Measurements from ENCODE around the gene KLK14.

The KLK14 gene

DNA sequence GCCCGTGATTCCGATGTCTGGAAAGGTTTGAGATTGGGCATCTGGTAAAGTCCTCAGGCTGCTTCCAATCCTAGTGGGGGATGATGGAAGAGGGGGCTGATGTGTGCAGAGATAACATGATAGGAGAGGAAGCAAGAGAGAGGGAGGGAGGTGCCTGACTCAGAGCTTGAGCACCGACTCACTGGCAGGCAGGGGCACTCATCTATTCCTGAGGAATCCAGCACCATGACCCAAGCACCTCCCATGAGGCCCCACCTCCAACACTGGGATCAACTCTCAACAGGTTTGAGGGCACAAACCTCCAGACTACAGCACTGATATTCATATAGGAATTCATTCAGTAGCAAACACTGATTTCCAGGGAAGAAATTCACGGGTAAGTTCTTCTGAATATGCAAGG is 36.4 kb upstream of the KLK14 start:
- DNase-seq: no peak

DNA sequence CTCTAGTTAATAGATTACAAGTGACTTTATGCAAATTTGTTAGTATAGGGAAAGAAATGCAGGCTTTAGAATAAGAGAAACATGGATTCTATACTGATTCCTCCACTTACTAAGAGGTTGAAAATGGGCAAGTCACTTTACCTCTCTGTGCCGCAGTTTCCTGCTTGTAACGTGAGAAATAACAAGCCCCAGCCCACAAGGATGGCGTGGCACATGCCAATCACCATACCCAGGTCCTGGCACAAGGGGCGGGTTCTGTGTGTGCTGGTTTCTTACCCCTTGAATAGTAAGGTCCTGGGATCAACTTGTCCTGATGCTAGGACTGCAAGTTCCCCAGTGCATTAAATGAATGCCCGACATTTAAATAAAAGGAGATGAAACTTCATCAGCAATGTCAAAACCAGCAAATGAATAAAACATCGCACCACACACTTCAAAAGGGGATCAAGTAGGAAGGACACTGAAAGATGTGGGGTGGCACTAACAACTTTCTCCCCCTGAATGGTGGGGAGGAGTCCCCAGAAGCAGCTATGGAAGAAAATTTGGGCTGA is 34.1 kb upstream of the KLK14 start:
- Histone ChIP-seq H3K9me3 (no peaks in the 10 kb centered on the region), H3K36me3 (no peaks in the 10 kb centered on the region), H3K4me3 (no peak overlapping the region), H3K27me3 (peaks cover 0 to 16% of the 10 kb centered on the region in 2 donors), H3K4me1 (no peaks in the 10 kb centered on the region), H3K27ac (no peak overlapping the region)
- DNase-seq: no peak
- TF ChIP-seq, protein P1, sequence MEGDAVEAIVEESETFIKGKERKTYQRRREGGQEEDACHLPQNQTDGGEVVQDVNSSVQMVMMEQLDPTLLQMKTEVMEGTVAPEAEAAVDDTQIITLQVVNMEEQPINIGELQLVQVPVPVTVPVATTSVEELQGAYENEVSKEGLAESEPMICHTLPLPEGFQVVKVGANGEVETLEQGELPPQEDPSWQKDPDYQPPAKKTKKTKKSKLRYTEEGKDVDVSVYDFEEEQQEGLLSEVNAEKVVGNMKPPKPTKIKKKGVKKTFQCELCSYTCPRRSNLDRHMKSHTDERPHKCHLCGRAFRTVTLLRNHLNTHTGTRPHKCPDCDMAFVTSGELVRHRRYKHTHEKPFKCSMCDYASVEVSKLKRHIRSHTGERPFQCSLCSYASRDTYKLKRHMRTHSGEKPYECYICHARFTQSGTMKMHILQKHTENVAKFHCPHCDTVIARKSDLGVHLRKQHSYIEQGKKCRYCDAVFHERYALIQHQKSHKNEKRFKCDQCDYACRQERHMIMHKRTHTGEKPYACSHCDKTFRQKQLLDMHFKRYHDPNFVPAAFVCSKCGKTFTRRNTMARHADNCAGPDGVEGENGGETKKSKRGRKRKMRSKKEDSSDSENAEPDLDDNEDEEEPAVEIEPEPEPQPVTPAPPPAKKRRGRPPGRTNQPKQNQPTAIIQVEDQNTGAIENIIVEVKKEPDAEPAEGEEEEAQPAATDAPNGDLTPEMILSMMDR (IDR thresholded peaks at IDR 0.05): no peak
- intact Hi-C loops (cut with DNase I; ENCODE audit: low total_unique reads): no loop called here

More for the DNA sequence above, 36.4 kb upstream of the KLK14 start:
- intact Hi-C loops (cut with DNase I; ENCODE audit: low total_unique reads): no loop called here
- TF ChIP-seq, protein P1 (IDR thresholded peaks at IDR 0.05): no peak
- no peak overlapping the region for H3K27ac ChIP-seq
- H3K36me3 ChIP-seq: no peaks in the 10 kb centered on the region
- H3K4me3 ChIP-seq: no peak overlapping the region
- no peaks in the 10 kb centered on the region for H3K4me1 ChIP-seq
- H3K27me3 ChIP-seq: peaks cover 0 to 20% of the 10 kb centered on the region in 2 donors
- H3K9me3 ChIP-seq: no peaks in the 10 kb centered on the region

DNA sequence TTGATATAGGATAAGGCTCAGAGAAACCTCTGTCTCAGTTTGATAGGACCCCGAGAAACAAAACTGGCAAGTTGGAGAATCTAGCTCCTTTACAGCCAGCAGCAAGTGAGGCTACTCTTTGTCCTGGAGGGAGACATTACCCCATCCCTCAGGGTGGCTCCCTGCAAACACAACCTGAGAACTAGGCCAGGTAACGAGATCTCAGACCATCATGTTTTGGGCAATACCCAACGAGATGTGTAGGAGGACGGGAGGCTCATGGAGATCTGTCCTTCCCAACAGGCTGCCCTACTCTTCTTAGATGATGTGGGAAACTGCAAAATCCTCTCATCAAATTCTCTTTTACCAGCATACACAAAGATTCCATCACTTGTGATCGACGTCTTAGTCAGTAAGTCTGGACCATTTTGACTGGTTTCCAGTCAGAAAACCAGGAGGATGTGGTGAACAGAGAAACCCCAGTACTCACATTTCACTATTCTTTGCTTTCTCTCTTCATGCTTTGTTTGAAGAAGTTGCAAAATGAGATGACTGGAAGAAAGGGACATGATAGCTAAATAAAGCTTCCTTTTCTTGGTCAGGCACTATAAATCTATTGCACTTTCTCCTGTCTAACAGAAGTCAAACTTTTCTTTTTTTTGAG is 31.5 kb upstream of the KLK14 start:
- Histone ChIP-seq H3K27ac (no peak overlapping the region), H3K4me1 (no peaks in the 10 kb centered on the region), H3K9me3 (no peaks in the 10 kb centered on the region), H3K27me3 (peaks cover 0 to 16% of the 10 kb centered on the region in 2 donors), H3K36me3 (no peaks in the 10 kb centered on the region), H3K4me3 (no peak overlapping the region)
- no peak for DNase-seq
- intact Hi-C loops (cut with DNase I; ENCODE audit: low total_unique reads): no loop called here
- TF ChIP-seq, protein P1 (IDR thresholded peaks at IDR 0.05): no peak

DNA sequence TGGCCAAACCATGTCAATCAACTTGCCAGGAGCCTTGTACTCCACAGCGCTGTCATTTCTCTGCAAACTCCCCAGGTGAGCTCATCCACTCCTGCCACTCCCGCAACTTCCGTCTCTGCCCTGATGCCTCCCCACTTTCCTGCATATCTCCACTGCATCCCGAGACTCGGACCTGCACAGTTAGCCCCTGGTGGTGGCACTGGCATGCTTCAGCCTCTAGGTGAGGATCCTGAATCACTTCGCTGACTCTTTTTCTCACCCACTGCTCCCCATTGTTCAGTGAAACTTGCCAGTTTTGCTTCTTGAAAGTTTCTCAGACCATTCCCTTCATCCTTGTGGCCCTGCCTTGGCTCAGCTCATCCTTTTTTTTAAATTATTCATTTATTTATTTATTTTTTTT is 28.9 kb upstream of the KLK14 start:
- TF ChIP-seq, protein P1 (IDR thresholded peaks at IDR 0.05): no peak
- no peaks in the 10 kb centered on the region for H3K9me3 ChIP-seq
- H3K4me3 ChIP-seq: no peak overlapping the region
- no peaks in the 10 kb centered on the region for H3K36me3 ChIP-seq
- no peak for DNase-seq
- intact Hi-C loops (cut with DNase I; ENCODE audit: low total_unique reads): no loop called here
- peaks cover 0 to 12% of the 10 kb centered on the region in 2 donors for H3K27me3 ChIP-seq
- H3K27ac ChIP-seq: no peak overlapping the region
- H3K4me1 ChIP-seq: peaks cover 0 to 18% (median 14%) of the 10 kb centered on the region in 4 donors

DNA sequence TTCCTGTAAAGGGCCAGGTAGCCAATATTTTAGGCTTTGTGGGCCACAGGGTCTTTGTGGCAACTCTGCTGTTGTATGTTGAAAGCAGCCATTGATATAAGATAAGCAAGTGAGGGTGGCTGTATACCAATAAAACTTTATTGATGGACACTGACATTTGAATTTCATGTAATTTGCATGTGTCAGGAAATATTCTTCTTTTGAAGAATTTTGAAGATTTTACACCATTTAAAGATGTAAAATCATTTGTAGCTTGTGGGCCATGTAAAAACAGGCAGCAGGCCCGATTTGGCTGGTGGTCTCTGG is 27.9 kb upstream of the KLK14 start:
- no peak for DNase-seq

More for the DNA sequence above, 27.9 kb upstream of the KLK14 start:
- intact Hi-C loops (cut with DNase I; ENCODE audit: low total_unique reads): no loop called here
- peaks cover 0 to 6% of the 10 kb centered on the region in 2 donors for H3K27me3 ChIP-seq
- no peaks in the 10 kb centered on the region for H3K36me3 ChIP-seq
- H3K4me1 ChIP-seq: peaks cover 0 to 19% (median 14%) of the 10 kb centered on the region in 4 donors
- no peak overlapping the region for H3K27ac ChIP-seq
- TF ChIP-seq, protein P1 (IDR thresholded peaks at IDR 0.05): no peak
- no peaks in the 10 kb centered on the region for H3K9me3 ChIP-seq
- no peak overlapping the region for H3K4me3 ChIP-seq
